ENCODE results near the gene MYH13.

Gene MYH13

DNA sequence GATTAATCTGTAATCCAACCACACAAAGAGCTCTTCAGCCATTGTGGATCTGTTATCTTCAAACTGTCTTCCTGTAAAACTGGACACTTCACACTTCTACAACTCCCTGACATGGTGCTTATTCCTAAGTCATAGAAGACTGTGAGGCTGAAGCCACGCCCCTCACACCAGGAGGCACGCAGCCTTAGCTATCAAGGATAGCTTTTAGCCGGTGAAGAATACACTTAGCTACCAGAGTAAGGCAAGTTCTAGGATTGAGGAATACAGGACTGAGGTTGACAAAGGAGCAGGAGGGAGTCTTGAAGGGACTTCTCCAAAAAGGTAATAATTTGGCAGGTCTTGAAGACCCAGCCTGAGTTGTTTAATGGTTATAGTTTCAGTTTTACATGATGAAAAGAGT lies 94.6 kb downstream of the MYH13 start:
- no peak overlapping the region for H3K4me3 ChIP-seq (ENCODE audit: low read length)
- TF ChIP-seq CTCF (IDR thresholded peaks at IDR 0.05; ENCODE audit: insufficient read depth, low read depth, low read length, missing control alignments) = no peak
- no peak for DNase-seq (ENCODE audit: low read depth)

- no peak for TF ChIP-seq CTCF (IDR thresholded peaks at IDR 0.05; ENCODE audit: insufficient read depth, low read depth, low read length, missing control alignments)
- DNase-seq (ENCODE audit: low read depth) = no peak
- H3K4me3 ChIP-seq (ENCODE audit: low read length) = no peak overlapping the region
Measured at GRCh38 chr17:10276436-10276835, 96.4 kb downstream of the MYH13 start.

DNA sequence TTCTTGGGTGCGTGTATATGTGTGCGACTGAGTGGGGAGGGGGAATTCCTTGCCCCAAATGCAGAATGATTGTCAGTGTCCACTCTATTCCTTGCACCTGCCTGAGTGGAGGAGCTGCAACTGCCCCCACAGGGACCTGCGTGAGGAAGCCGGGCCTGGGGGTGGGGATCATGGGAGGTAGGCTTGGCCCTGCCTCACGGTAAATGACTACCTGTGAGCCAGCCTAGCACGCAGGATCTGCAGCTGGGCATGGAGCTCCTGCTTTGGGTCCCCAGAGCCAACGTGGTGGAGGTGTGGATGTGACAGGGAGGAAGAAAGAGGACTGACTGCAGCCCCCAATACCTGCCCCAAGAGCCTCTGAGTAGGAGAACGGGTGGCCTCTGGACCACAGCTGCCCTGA lies 97.4 kb downstream of the MYH13 start:
- no peak for TF ChIP-seq CTCF (IDR thresholded peaks at IDR 0.05; ENCODE audit: insufficient read depth, low read depth, low read length, missing control alignments)
- no peak overlapping the region for H3K4me3 ChIP-seq (ENCODE audit: low read length)
- no peak for DNase-seq (ENCODE audit: low read depth)

DNA sequence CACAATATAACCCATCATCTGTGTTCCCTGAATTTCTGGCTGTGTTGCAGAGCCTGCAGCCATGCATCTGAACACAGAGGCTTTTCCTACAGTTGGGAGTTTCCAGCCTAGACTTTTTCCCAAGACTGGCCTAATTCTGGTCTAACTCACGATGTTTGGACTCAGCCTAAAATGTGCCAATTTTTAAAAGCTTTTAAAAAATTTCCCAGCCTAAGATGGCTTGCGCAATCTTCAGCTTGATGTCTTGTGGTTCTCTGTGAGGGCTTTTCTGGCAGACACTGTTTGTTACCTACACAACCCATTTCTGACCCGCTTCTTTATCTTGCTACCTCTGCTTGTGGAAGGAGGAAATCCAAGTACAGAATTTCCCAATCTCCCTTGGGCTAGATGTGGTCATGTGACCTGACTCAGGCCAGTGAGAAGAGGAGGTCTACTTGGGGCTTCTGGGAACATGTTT lies 101.7 kb downstream of the MYH13 start:
- H3K4me3 ChIP-seq (ENCODE audit: low read length) = no peak overlapping the region
- no peak for DNase-seq (ENCODE audit: low read depth)
- TF ChIP-seq CTCF (IDR thresholded peaks at IDR 0.05; ENCODE audit: insufficient read depth, low read depth, low read length, missing control alignments) = no peak

DNA sequence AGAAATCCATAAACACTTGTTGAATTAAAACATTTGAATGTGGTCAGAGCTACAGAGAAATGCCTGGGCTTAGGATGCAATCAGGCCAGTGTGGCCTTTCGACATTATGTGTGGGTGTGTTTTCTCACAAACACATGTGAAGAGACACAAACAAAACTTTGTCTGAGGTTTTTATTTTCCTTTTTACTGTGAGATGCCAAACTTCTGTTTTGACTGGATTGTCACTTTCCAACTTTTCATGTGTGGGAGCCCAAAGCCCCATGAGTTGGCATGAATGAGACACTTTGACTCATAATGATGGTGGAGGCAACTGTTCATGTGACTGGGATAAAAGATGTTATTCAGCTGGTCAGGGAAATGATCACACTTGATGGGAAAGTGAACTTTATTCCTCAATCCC lies 102.5 kb downstream of the MYH13 start:
- TF ChIP-seq CTCF (IDR thresholded peaks at IDR 0.05; ENCODE audit: insufficient read depth, low read depth, low read length, missing control alignments) = no peak
- H3K4me3 ChIP-seq (ENCODE audit: low read length) = no peak overlapping the region
- DNase-seq (ENCODE audit: low read depth) = no peak

DNA sequence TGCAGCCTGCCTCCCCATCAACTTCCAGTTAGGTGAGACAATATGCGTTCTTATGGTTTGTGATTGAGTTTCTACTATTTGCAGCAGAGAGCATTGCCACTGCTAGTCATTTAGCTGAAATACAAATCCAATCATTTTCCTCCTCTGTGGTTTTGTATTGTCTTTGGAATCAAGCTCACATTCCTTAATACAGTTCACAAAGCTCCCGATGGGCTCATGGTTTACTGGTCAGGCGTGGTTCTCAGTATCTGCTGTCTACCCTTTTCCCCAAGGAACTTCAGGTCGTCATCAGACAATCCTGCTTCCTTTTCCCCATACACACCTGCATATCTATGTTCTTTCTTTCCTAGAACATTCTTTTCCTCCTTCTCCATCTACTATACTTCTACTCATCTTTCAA lies 104.8 kb downstream of the MYH13 start:
- no peak overlapping the region for H3K4me3 ChIP-seq (ENCODE audit: low read length)
- no peak for DNase-seq (ENCODE audit: low read depth)
- no peak for TF ChIP-seq CTCF (IDR thresholded peaks at IDR 0.05; ENCODE audit: insufficient read depth, low read depth, low read length, missing control alignments)

DNA sequence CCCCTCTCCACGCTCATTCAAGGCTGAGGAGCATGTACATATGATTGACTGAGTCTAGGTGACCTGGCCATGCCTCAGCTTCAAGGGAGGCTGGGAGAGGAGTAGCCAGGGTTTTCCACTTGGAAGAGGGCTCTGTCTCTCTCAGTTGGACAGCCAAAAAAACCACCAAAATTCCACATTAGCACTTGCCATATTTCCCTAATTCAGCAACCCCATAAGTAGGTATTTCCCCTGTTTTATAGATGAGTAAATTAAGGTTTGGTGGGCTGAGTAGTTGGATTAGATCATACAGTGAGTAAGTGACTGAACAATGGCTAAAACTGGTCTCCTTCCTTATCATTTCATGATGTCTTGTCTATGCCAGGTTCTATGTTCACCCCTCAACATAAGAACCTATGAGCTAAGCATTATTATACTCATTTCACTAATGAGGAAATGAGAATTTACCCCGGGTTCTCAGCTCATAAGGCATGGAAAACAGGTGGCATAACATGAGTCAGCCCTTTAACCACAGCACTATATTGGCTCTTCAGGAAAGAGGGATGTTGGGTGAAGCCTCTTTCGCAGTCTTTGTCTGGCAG lies 106.4 kb downstream of the MYH13 start:
- no peak overlapping the region for H3K4me3 ChIP-seq (ENCODE audit: low read length)
- TF ChIP-seq CTCF (IDR thresholded peaks at IDR 0.05; ENCODE audit: insufficient read depth, low read depth, low read length, missing control alignments) = no peak
- no peak for DNase-seq (ENCODE audit: low read depth)
